HG03045 (cell line): ENCODE results near the gene NBPF4.
"Not testable (repeated sequence)": the region's sequence is repeated elsewhere in the genome, so short reads cannot be mapped to it uniquely, and the experiment has no call there.

Experiments
- ATAC-seq: cut with Tn5 transposase; IDR thresholded peaks from one replicate; pipeline ENCODE4 v1.9.1; 2021; ENCODE audit warnings: mild to moderate bottlenecking, moderate library complexity; ENCODE audit not compliant: unreplicated experiment

Gene NBPF4

GRCh38 chr1:108214641-108215465, 29.0 kb downstream of the NBPF4 start:
- not testable (repeated sequence) for ATAC-seq

- no peak for ATAC-seq
These were observed 32.9 kb downstream of the NBPF4 start for GRCh38 chr1:108211014-108211413.

GRCh38 chr1:108209456-108210108, 34.3 kb downstream of the NBPF4 start:
- ATAC-seq = no peak

- ATAC-seq = no peak
These were observed 35.0 kb downstream of the NBPF4 start for GRCh38 chr1:108208724-108209446.

GRCh38 chr1:108203582-108203981, 40.3 kb downstream of the NBPF4 start:
- not testable (repeated sequence) for ATAC-seq

GRCh38 chr1:108201687-108202086, 42.2 kb downstream of the NBPF4 start:
- ATAC-seq = no peak

GRCh38 chr1:108200687-108201051, 43.2 kb downstream of the NBPF4 start:
- ATAC-seq = no peak

GRCh38 chr1:108199781-108200686, 43.8 kb downstream of the NBPF4 start, which contains the start of gene SLC25A24:
TSS of gene SLC25A24 (minus strand) at chr1:108200343. CDS start at chr1:108200138, 205 bp downstream.
- peak; percentile 96 for ATAC-seq

- ATAC-seq = no peak
These were observed 44.6 kb downstream of the NBPF4 start for GRCh38 chr1:108199201-108199691.

- no peak for ATAC-seq
These were observed 49.8 kb downstream of the NBPF4 start for GRCh38 chr1:108194051-108194450.

- no peak for ATAC-seq
These were observed 50.5 kb downstream of the NBPF4 start for GRCh38 chr1:108193333-108193732.

GRCh38 chr1:108192581-108192980, 51.3 kb downstream of the NBPF4 start:
- no peak for ATAC-seq

- no peak for ATAC-seq
These were observed 53.0 kb downstream of the NBPF4 start for GRCh38 chr1:108190686-108191416.

- no peak for ATAC-seq
These were observed 53.8 kb downstream of the NBPF4 start for GRCh38 chr1:108190001-108190634.

GRCh38 chr1:108188801-108189200, 55.1 kb downstream of the NBPF4 start:
- ATAC-seq = no peak

- no peak for ATAC-seq
These were observed 60.7 kb downstream of the NBPF4 start for GRCh38 chr1:108182959-108183700.

GRCh38 chr1:108179018-108179417, 64.9 kb downstream of the NBPF4 start:
- no peak for ATAC-seq
